NAMALWA (cell line): ENCODE results near the gene FBXO24.

Experiments
- DNase-seq: peaks from one replicate; pipeline ENCODE4 v3.0.0-alpha.2; 2015; ENCODE audit warnings: low spot score

The FBXO24 gene

DNA sequence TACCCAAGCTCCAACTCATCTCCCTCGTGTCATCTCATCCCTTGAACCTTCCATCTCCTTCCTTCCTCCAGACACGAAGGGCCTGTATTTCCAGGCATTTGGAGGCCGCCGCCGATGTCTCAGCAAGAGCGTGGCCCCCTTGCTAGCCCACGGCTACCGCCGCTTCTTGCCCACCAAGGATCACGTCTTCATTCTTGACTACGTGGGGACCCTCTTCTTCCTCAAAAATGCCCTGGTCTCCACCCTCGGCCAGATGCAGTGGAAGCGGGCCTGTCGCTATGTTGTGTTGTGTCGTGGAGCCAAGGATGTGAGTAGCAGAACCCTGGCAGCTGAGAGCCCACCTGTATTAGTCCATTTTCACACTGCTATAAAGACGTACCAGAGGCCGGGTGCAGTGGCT is 5.5 kb downstream of the FBXO24 start:
- no peak for DNase-seq

DNA sequence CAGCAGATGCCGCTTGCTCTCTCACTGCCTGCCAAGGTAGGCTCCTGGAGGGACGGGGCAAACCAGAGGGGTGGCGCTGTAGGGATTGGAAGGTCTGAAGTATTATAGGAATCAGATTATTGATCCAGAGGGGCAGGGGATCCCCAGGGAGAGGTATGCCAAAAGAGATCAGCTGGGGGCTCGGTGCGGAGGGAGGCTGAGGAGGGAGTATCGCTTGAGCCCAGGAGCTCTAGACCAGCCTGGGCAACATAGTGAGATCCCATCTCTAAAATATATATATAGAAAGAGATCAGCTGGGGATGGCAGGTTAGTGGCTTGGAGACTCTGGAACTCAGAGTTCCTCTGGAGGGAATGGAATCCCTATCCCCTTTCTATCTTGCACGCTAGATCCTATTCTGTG is 9.1 kb downstream of the FBXO24 start:
- DNase-seq = no peak

DNA sequence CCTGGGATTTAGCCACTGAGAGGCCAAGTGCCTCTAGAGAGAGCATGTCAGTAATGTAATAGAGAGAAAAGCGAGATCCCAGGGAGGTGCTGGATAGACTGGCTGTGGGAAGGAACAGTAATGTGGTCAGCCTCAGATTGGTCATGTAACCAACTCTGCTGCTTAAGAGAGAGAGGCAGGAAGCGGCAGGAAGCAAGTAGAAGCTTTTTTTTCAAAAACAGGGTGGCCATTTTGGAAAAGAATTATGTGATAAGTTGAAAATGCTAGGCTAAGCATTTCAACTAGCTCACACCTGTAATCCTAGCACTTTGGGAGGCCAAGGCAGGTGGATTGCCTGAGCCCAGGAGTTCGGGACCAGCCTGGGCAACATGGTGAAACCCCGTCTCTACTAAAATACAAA is 12.3 kb downstream of the FBXO24 start:
- no peak for DNase-seq

- no peak for DNase-seq
Observed at GRCh38 chr7:100599911-100600729, 14.0 kb downstream of the FBXO24 start.

DNA sequence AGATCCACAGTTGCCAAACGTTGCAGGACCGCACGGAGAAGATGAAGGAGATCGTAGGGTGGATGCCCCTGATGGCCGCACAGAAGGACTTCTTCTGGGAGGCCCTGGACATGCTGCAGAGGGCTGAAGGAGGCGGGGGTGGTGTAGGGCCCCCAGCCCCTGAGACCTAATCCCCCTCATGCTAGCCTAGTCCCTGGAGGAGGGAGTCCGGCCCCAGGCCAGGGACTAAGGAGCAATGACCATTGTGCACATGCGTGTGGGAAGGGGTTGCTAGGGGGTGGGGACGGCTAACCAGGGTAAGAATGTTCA is 14.6 kb downstream of the FBXO24 start:
- no peak for DNase-seq

- DNase-seq = no peak
Observed at GRCh38 chr7:100602889-100603725, 17.0 kb downstream of the FBXO24 start.

- DNase-seq = peak; percentile 39
Observed at GRCh38 chr7:100603726-100604027, 17.5 kb downstream of the FBXO24 start.

GRCh38 chr7:100604028-100604975 is 18.2 kb downstream of the FBXO24 start:
- peak; percentile 90 for DNase-seq

GRCh38 chr7:100604976-100605911 is 19.1 kb downstream of the FBXO24 start:
- no peak for DNase-seq

- no peak for DNase-seq
Observed at GRCh38 chr7:100606313-100606712, 20.2 kb downstream of the FBXO24 start.

DNA sequence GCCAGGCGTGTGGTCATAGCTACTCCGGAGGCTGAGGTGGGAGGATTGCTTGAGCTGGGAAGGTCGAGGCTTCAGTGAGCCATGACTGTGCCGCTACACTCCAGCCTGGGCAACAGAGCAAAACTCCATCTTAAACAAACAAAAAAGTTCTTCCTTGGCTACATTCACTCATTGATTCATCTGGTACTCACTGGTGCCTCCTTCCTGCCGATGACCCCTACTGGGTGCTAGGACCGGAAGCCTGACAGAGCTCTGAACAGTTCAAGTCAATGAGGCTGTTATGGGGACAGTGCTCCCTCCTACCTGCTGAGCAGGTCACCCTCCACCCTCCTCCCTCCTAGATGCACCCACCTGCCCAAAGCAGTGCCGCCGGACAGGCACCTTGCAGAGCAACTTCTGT is 21.0 kb downstream of the FBXO24 start:
- no peak for DNase-seq

GRCh38 chr7:100609958-100610357 is 23.8 kb downstream of the FBXO24 start:
- DNase-seq = no peak

DNA sequence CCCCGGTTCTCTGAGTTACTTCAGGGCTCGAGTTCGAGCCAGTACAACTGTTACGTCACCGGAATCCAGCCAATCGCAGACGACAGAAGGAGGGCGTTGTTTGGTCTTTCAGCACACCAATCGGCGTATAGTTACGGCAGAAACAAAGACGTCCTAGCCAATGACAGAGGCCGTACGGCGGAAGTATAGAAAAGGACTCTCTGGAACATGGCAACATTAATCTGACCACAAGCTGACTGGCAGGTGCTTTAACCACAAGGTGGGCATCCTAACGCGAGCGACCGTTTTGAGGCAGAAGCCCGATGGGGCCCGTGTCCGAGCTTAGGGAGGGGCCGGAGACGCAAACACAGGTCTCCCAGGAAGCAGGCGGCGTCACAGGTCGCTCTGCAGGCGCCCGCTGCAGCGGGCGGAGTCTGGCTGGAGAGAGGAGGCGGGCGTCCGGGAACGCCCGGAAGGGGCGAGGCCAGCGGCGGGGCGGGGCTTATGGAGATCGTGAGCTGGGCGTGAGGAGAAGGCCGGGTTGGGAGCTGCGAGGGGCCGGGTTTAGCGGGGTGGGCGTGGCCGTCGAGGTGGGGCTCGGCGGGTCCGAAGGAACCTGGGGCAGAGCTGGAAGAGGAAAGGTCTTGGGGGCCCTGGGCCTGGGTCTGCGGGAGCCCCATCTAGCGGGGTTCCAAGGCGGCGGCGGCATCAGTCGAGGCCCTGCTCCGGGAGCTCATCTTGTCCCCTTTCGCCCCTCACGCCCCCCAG is 26.0 kb downstream of the FBXO24 start, which contains the start of gene MOSPD3:
Gene MOSPD3, plus strand, starts transcription at position 558 of the 747 bp plus-strand sequence. CDS start 252 bp downstream, outside the sequence.
- peak; percentile 100 for DNase-seq

DNA sequence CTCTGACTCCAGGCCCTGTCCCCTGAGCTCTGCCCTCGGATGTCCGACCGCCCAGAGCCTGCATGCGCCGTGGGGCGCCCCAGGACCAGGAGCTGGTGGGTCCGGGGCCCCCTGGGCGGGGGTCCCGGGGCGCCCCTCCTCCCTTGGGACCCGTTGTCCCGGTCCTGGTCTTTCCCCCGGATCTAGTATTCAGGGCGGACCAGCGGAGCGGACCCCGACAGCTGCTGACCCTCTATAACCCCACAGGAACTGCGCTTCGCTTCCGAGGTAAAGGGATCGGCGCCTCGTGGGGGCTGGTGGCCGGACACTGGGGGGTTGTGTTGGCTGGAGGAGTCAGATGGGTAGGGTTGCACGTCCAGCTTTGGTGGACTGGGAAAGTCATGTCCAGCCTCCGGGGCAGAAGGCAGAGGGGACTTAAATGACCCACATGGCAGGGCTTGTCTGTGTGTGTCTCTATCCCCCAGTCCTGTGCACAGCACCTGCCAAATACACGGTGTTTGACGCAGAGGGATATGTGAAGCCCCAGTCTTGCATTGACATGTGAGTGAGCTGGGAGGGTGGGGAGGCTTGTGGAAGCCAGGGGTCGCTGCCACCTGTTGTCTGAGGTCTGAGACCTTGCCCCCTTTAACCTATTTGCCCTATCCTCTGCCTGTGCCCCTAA is 26.7 kb downstream of the FBXO24 start:
- peak; percentile 72 for DNase-seq

GRCh38 chr7:100613412-100614175 is 27.5 kb downstream of the FBXO24 start:
- DNase-seq = no peak

- DNase-seq = no peak
Observed at GRCh38 chr7:100614308-100614861, 28.3 kb downstream of the FBXO24 start.

DNA sequence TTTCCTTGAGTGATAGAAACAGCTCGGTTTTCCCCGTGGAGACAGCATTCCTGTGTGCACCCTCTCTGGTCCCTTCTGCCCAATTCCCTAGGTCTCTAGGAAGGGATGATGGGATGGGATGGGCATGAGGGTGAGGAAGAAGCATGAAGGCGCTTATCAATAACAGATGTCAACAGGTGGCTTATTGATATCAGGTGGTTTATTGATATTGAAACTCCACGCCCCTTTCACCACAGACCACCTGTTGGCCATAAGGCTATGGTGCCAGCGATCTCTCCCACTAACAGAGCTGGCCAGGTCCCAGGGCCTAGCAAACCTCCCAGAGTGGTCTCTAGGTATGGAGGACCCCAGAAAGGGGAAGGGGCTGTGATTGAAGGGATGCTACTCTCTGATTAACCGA is 34.1 kb downstream of the FBXO24 start:
- DNase-seq = no peak

DNA sequence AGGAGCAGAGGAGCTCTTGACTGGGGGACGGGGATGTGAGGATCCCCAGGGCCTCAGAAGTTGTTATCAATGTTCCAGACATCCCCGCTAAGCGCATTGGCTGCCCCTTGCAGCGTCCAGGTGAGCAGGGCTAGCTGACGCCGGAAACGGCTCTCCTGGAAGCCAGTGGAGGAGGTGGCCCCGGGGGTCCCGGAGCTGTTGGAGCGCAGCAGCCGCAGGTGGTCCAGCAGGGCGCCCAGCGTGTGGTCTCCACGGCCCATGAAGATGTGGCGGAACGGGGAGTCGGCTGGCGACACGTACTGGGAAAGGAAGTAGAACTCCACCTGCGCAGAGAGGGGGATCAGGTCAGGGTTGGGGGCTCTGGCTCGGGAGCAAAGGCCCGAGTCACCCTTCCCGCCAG is 34.7 kb downstream of the FBXO24 start:
- DNase-seq = no peak

DNA sequence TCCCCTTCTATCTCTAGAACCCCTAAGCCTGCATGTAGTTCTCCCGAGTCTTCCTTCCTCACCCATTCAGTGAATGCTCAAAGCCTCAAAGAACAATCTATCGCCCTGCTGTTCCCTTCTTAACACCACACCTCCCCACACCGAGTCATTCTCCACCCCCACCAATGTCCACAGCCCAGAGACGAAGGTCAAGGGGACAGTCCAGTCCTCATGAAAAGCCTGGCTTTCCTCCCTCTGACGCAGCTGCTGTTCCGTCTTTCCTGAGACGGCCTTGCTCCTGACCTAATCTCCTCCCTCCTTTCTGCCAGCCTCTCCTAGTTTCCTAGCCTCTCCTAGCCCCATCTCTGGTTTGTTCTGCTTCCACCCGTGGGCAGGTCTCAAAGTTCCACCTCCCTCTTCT is 35.4 kb downstream of the FBXO24 start:
- DNase-seq = no peak
